SU-DHL-6 (cell line): ENCODE data around the gene TCP10L.

Experiments
- H2AFZ ChIP-seq: fragments of 200-600 bp; sonication (generic); 2 replicates; pipeline ENCODE4 v1.6.1; 2014; ENCODE audit warnings: low read depth, mild to moderate bottlenecking, moderate library complexity, mixed read lengths, antibody characterized with exemption, low read length; ENCODE audit not compliant: severe bottlenecking
- H3F3A ChIP-seq: fragments of 200-600 bp; shearing (Covaris generic); 2 replicates; pipeline ENCODE4 v1.6.0; 2016; ENCODE audit warnings: antibody characterized with exemption, mild to moderate bottlenecking; ENCODE audit not compliant: insufficient read depth
- H3K27ac ChIP-seq: fragments of 200-600 bp; sonication (generic); 2 replicates; pipeline ENCODE4 v1.5.1; 2016; ENCODE audit warnings: low read depth, mild to moderate bottlenecking, low read length, moderate library complexity, mixed read lengths
- H3K27me3 ChIP-seq: fragments of 200-600 bp; sonication (generic), shearing (Covaris generic); 2 replicates; pipeline ENCODE4 v1.6.0; 2014; ENCODE audit warnings: mild to moderate bottlenecking, low read length
- H3K36me3 ChIP-seq: fragments of 200-600 bp; sonication (generic); 2 replicates; pipeline ENCODE4 v1.6.1; 2014; ENCODE audit warnings: mild to moderate bottlenecking, low read length, mixed read lengths
- H3K4me2 ChIP-seq: fragments of 300-600, 200-600 bp; shearing (Covaris generic), sonication (generic); 2 replicates; pipeline ENCODE4 v1.6.0; 2014; ENCODE audit warnings: low read length, low read depth, mild to moderate bottlenecking; ENCODE audit not compliant: poor library complexity, severe bottlenecking
- H3K4me3 ChIP-seq: fragments of 200-600 bp; sonication (generic); 2 replicates; pipeline ENCODE4 v1.5.1; 2014; ENCODE audit warnings: antibody characterized with exemption, low read length, mild to moderate bottlenecking, mixed read lengths; ENCODE audit not compliant: insufficient read depth, poor library complexity, severe bottlenecking
- H3K79me2 ChIP-seq: fragments of 200-600 bp; sonication (generic); 2 replicates; pipeline ENCODE4 v1.6.1; 2014; ENCODE audit warnings: mild to moderate bottlenecking, low read length, moderate library complexity; ENCODE audit not compliant: insufficient read depth
- H3K9ac ChIP-seq: fragments of 200-600 bp; sonication (generic); 2 replicates; pipeline ENCODE4 v1.7.0; 2014; ENCODE audit warnings: mild to moderate bottlenecking, low read length
- H3K9me2 ChIP-seq: fragments of 200-600 bp; sonication (generic); replicated peaks from 2 replicates; pipeline ENCODE4 v1.6.1; 2014; ENCODE audit warnings: low read length; ENCODE audit not compliant: insufficient read depth
- H3K9me3 ChIP-seq: fragments of 200-600 bp; sonication (generic); 2 replicates; pipeline ENCODE4 v1.6.1; 2014; ENCODE audit warnings: low read length, mixed read lengths; ENCODE audit not compliant: insufficient read depth
- H4K20me1 ChIP-seq: fragments of 200-600 bp; sonication (generic); 2 replicates; pipeline ENCODE4 v1.6.1; 2014; ENCODE audit warnings: low read depth, mild to moderate bottlenecking, antibody characterized with exemption, low read length, moderate library complexity, mixed read lengths
- CTCF ChIP-seq: fragments of 200-600 bp; sonication (generic); IDR thresholded peaks from one replicate; pipeline ENCODE4 v1.5.1; 2017; ENCODE audit warnings: antibody characterized with exemption, mild to moderate bottlenecking, low read length, moderate library complexity; ENCODE audit not compliant: insufficient read depth, poor library complexity, severe bottlenecking
- EZH2phosphoT487 ChIP-seq: fragments of 200-600 bp; sonication (generic), shearing (Covaris generic); conservative IDR thresholded peaks from 2 replicates; pipeline ENCODE4 v1.6.1; 2018; ENCODE audit warnings: mild to moderate bottlenecking, antibody characterized with exemption, low read length, moderate library complexity, mixed read lengths

Gene TCP10L

GRCh38 chr21:32604464-32604863, 19.1 kb upstream of the TCP10L start:
- H3K9me2 ChIP-seq = no peaks in the 10 kb centered on the region
- H3K4me2 ChIP-seq = no peak overlapping the region
- H3K27me3 ChIP-seq = no peaks in the 10 kb centered on the region
- no peak overlapping the region for H2AFZ ChIP-seq
- H3K9me3 ChIP-seq = no peaks in the 10 kb centered on the region
- H3K9ac ChIP-seq = no peak overlapping the region
- no peak overlapping the region for H3K27ac ChIP-seq
- no peaks in the 10 kb centered on the region for H3K79me2 ChIP-seq
- peaks cover 10% of the 10 kb centered on the region; the same call in 1 of the 2 replicates for H3K36me3 ChIP-seq
- TF ChIP-seq CTCF = no peak
- TF ChIP-seq EZH2phosphoT487 = no peak
- no peak overlapping the region for H3K4me3 ChIP-seq
- H4K20me1 ChIP-seq = no peaks in the 10 kb centered on the region
- H3F3A ChIP-seq = no peaks in the 10 kb centered on the region

- H3K4me2 ChIP-seq = no peak overlapping the region
- no peaks in the 10 kb centered on the region for H4K20me1 ChIP-seq
- no peaks in the 10 kb centered on the region for H3K27me3 ChIP-seq
- no peaks in the 10 kb centered on the region for H3K9me2 ChIP-seq
- H3K4me3 ChIP-seq = no peak overlapping the region
- no peak overlapping the region for H3K9ac ChIP-seq
- H3F3A ChIP-seq = no peaks in the 10 kb centered on the region
- no peak overlapping the region for H3K27ac ChIP-seq
- no peak overlapping the region for H2AFZ ChIP-seq
- H3K79me2 ChIP-seq = no peaks in the 10 kb centered on the region
- H3K36me3 ChIP-seq = peaks cover 7% of the 10 kb centered on the region; the same call in 1 of the 2 replicates
- no peak for TF ChIP-seq CTCF
- TF ChIP-seq EZH2phosphoT487 = no peak
- H3K9me3 ChIP-seq = no peaks in the 10 kb centered on the region
Measured at GRCh38 chr21:32603131-32603530, 17.8 kb upstream of the TCP10L start.

- Histone ChIP-seq H3K27ac (no peak overlapping the region), H4K20me1 (no peaks in the 10 kb centered on the region), H3K79me2 (no peaks in the 10 kb centered on the region), H3K36me3 (peaks cover 7% of the 10 kb centered on the region; the same call in 1 of the 2 replicates), H3K4me3 (no peak overlapping the region), H3K4me2 (no peak overlapping the region), H2AFZ (no peak overlapping the region), H3K9me2 (no peaks in the 10 kb centered on the region), H3F3A (no peaks in the 10 kb centered on the region), H3K27me3 (no peaks in the 10 kb centered on the region), H3K9ac (no peak overlapping the region), H3K9me3 (no peaks in the 10 kb centered on the region)
- no peak for TF ChIP-seq CTCF
- TF ChIP-seq EZH2phosphoT487 = no peak
Measured at GRCh38 chr21:32602099-32602498, 16.8 kb upstream of the TCP10L start.
